ENCODE results near the gene DPH3. TPM values are rescaled to one million over a fixed set of nuclear protein-coding genes. Genes with fewer than 3 reads are reported as not detected.

DPH3 gene
- total RNA-seq, 4 donors from 2014 or later, result 17.8 to 33.8 (median 24.3) TPM

DNA sequence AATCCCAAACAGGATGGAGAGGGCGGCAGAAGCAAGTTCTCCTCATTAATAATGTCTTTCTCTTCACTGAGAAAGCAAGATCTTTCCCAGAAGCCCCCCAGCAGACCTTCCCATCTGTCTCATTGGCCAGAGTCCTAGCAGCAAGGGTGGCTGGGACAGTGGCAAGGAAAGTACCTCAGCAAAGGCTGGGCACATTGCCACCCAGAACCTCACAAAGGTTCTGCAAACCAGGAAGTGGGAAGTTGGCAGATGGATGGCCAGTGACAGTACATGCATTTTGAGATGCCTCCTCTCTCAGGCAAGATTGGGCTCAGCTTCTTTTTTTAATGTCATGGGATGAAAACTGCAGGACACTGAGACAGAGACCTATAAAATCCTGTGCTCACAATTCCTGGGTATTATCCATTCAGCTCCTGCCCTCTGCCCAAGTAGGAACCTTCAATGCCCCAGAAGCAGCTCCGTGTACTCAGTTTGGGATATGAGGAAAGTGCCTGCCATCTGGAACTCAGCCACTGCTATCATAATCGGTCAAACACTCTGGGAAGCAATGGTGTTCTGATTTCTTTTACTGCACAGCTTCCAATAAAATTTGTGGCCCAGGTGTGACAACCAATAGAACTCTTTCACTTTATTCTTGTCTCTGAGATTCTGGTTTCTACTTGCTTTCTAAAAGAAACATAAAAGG is 25.5 kb downstream of the DPH3 start:
- Histone ChIP-seq H3K27ac (no peak overlapping the region), H3K4me1 (no peaks in the 10 kb centered on the region), H3K27me3 (no peaks in the 10 kb centered on the region), H3K4me3 (no peak overlapping the region), H3K36me3 (no peaks in the 10 kb centered on the region), H3K9me3 (no peaks in the 10 kb centered on the region)
- no peak for DNase-seq
- no peak for TF ChIP-seq POLR2A (IDR thresholded peaks at IDR 0.05)
- TF ChIP-seq, protein P1, sequence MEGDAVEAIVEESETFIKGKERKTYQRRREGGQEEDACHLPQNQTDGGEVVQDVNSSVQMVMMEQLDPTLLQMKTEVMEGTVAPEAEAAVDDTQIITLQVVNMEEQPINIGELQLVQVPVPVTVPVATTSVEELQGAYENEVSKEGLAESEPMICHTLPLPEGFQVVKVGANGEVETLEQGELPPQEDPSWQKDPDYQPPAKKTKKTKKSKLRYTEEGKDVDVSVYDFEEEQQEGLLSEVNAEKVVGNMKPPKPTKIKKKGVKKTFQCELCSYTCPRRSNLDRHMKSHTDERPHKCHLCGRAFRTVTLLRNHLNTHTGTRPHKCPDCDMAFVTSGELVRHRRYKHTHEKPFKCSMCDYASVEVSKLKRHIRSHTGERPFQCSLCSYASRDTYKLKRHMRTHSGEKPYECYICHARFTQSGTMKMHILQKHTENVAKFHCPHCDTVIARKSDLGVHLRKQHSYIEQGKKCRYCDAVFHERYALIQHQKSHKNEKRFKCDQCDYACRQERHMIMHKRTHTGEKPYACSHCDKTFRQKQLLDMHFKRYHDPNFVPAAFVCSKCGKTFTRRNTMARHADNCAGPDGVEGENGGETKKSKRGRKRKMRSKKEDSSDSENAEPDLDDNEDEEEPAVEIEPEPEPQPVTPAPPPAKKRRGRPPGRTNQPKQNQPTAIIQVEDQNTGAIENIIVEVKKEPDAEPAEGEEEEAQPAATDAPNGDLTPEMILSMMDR (IDR thresholded peaks at IDR 0.05), result no peak

DNA sequence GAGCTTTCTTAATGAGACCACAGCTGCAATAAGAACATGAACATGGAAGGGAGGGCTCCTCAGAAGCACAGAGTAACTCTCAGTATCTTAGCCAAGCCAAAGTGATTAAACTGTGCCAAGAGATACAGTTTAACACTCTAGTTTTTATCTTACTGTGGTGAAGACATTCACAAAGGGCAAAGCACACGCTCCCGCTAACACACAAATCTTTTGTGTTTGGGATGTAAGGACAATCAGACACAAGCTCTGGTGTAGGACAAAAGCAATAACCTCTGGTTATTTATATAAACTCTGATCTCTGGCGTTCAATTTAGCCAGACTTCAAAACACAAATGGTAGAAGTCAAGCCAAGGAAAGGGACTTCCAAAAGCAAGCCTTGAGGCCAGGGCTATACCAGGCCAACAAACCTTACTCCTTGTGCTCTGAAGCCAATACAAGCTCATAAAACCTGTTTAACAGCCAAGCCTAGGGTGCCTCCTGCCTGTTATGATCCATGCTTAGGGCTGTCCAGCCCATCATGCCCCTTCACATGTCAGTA is 27.8 kb downstream of the DPH3 start:
- Histone ChIP-seq H3K27me3 (no peaks in the 10 kb centered on the region), H3K9me3 (no peaks in the 10 kb centered on the region), H3K27ac (no peak overlapping the region), H3K4me3 (no peak overlapping the region), H3K36me3 (no peaks in the 10 kb centered on the region), H3K4me1 (no peaks in the 10 kb centered on the region)
- no peak for TF ChIP-seq POLR2A (IDR thresholded peaks at IDR 0.05)
- TF ChIP-seq, protein P1 (IDR thresholded peaks at IDR 0.05), result no peak
- no peak for DNase-seq

DNA sequence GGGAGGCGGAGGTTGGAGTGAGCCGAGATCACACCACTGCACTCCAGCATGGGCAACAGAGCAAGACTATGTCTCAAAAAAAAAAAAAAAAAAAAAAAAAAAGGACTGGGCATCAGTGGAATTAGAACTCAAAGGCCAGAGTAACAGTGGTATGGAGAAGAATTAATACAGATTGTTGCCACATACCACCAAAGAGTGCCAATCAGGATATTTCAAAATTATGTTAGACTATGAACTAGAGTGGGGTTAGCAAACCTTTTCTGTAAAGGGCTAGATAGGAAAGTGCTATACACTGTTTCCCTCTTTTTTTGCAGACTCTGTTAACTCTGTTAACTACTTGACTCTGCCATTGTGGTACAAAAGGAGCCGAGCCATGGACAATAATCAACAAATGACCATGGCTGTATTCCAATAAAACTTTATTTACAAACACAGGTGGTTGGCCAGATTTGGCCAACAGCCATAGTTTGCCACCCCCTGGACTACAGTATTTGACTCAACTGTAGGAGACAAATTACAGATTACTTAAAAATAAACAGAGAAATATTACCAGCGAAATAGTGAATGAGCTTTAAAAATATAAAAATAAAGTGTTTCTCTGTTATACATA is 28.6 kb downstream of the DPH3 start:
- TF ChIP-seq, protein P1 (IDR thresholded peaks at IDR 0.05), result no peak
- no peak for TF ChIP-seq POLR2A (IDR thresholded peaks at IDR 0.05)
- no peaks in the 10 kb centered on the region for H3K4me1 ChIP-seq
- no peak overlapping the region for H3K27ac ChIP-seq
- no peak for DNase-seq
- H3K4me3 ChIP-seq, result no peak overlapping the region
- H3K36me3 ChIP-seq, result no peaks in the 10 kb centered on the region
- H3K27me3 ChIP-seq, result no peaks in the 10 kb centered on the region
- no peaks in the 10 kb centered on the region for H3K9me3 ChIP-seq

DNA sequence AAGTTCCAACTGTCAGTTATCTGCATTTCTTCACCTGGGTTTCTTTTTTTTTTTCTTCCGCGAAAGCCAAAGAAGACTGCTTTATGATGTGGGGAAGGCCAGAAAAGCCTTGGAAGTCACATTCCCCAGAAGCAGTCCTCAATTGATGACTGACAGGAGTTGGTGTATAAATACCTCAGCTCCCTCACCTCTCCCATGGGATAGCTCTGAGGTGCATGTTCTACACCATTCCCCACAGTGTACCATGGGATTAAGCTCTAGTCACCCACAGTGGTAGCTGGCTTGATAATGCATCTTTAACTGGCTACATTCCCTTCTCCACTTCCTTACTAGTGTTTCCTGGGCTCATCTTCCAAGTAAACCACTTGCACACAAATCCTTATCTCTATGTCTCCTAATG is 30.5 kb downstream of the DPH3 start:
- Histone ChIP-seq H3K27me3 (no peaks in the 10 kb centered on the region), H3K4me1 (no peaks in the 10 kb centered on the region), H3K36me3 (no peaks in the 10 kb centered on the region), H3K4me3 (no peak overlapping the region), H3K9me3 (no peaks in the 10 kb centered on the region), H3K27ac (no peak overlapping the region)
- DNase-seq, result no peak
- TF ChIP-seq, protein P1 (IDR thresholded peaks at IDR 0.05), result no peak
- no peak for TF ChIP-seq POLR2A (IDR thresholded peaks at IDR 0.05)

DNA sequence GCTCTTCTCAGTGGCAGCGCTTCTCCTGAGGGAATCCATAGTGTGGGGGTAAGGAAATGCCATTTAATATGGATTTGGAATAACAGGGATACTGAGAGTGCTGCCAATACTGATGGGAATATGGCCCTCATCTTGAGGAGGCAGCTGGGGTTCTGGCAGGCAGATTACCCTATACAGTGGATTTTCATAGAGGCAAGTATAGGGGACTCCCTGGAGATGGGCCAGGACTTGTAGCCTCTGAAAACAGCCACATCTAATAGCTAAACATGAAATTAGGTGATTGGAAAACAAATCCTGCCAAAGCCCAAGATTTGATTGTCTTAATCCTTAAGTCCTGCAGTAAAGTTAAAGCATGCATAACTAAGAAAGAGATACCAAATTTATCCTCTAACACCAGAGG is 30.9 kb downstream of the DPH3 start:
- H3K36me3 ChIP-seq, result no peaks in the 10 kb centered on the region
- TF ChIP-seq POLR2A (IDR thresholded peaks at IDR 0.05), result no peak
- TF ChIP-seq, protein P1 (IDR thresholded peaks at IDR 0.05), result no peak
- DNase-seq, result no peak
- no peak overlapping the region for H3K27ac ChIP-seq
- no peaks in the 10 kb centered on the region for H3K27me3 ChIP-seq
- no peak overlapping the region for H3K4me3 ChIP-seq
- H3K4me1 ChIP-seq, result no peaks in the 10 kb centered on the region
- no peaks in the 10 kb centered on the region for H3K9me3 ChIP-seq
